Stromal cell of bone marrow (primary cell): ENCODE results near the gene UBL7.
"Not testable (repeated sequence)": the region's sequence is repeated elsewhere in the genome, so short reads cannot be mapped to it uniquely, and the experiment has no call there.

Experiments
- DNase-seq: peaks from one replicate; pipeline ENCODE4 v3.0.0-alpha.2; 2012; ENCODE audit warnings: low read depth

Gene UBL7

GRCh38 chr15:74464216-74464615 is 3.3 kb upstream of the UBL7 start:
- DNase-seq: no peak

GRCh38 chr15:74463634-74464033 is 2.7 kb upstream of the UBL7 start:
- DNase-seq: no peak

GRCh38 chr15:74461847-74462511 is 1.0 kb upstream of the UBL7 start:
- no peak for DNase-seq

GRCh38 chr15:74460298-74460697 is 662 bp downstream of the UBL7 start:
- no peak for DNase-seq

GRCh38 chr15:74459798-74460197 is 1.2 kb downstream of the UBL7 start:
- not testable (repeated sequence) for DNase-seq

GRCh38 chr15:74458473-74458872 is 2.5 kb downstream of the UBL7 start:
- no peak for DNase-seq

- not testable (repeated sequence) for DNase-seq
Measured at GRCh38 chr15:74457036-74457435, 3.9 kb downstream of the UBL7 start.

- DNase-seq: no peak
Measured at GRCh38 chr15:74454764-74455500, 6.0 kb downstream of the UBL7 start.

- DNase-seq: no peak
Measured at GRCh38 chr15:74453925-74454763, 6.8 kb downstream of the UBL7 start.

- no peak for DNase-seq
Measured at GRCh38 chr15:74451861-74452835, 8.8 kb downstream of the UBL7 start.

GRCh38 chr15:74451322-74451721 is 9.6 kb downstream of the UBL7 start:
- no peak for DNase-seq

- no peak for DNase-seq
Measured at GRCh38 chr15:74449643-74450205, 11.2 kb downstream of the UBL7 start.

GRCh38 chr15:74449095-74449494 is 11.9 kb downstream of the UBL7 start:
- DNase-seq: no peak

GRCh38 chr15:74445816-74446763 is 14.9 kb downstream of the UBL7 start:
- DNase-seq: no peak

- no peak for DNase-seq
Measured at GRCh38 chr15:74444106-74445062, 16.6 kb downstream of the UBL7 start.

GRCh38 chr15:74443100-74443909 is 17.7 kb downstream of the UBL7 start:
- DNase-seq: no peak

GRCh38 chr15:74442604-74443003 is 18.4 kb downstream of the UBL7 start:
- no peak for DNase-seq

GRCh38 chr15:74442063-74442462 is 18.9 kb downstream of the UBL7 start:
- DNase-seq: no peak
